A673 (cell line): ENCODE data around the gene CABLES2. TPM values are rescaled to one million over a fixed set of nuclear protein-coding genes. Genes with fewer than 3 reads are reported as not detected.

Experiments used
- Bru-seq: library from RNA; stranded (reverse); fragments of 400-500 nt; gene quantifications from one replicate; lab custom pipeline; 2021; lab: Mats Ljungman, UMichigan
- BruChase-seq, 2 experiments: library from RNA; stranded (reverse); fragments of 400-500 nt; gene quantifications; one replicate each; lab custom pipeline; 2021; lab: Mats Ljungman, UMichigan
- BruUV-seq: library from RNA; stranded (reverse); fragments of 400-500 nt; replicated peaks from 2 replicates; lab custom pipeline; 2021; lab: Mats Ljungman, UMichigan
- CTCF ChIA-PET: fragments of 300-600 bp; sonication (Branson Sonifier 250); formaldehyde crosslinking; loops from one replicate; lab custom pipeline; 2022; ENCODE audit warnings: antibody characterized with exemption; lab: Charles Lee
- POLR2A ChIA-PET: fragments of 300-600 bp; sonication (Branson Sonifier 250); formaldehyde crosslinking; loops from one replicate; lab custom pipeline; 2022; ENCODE audit warnings: antibody characterized with exemption; ENCODE audit not compliant: low non-redundant PET; lab: Charles Lee
- DNase-seq: peaks from one replicate; pipeline ENCODE4 v3.0.0-alpha.2; 2015; ENCODE audit warnings: low spot score
- H3K27ac ChIP-seq: fragments of 200-600 bp; sonication (generic); 2 replicates; pipeline ENCODE4 v1.5.1; 2016; ENCODE audit warnings: mixed run types, low read depth, mild to moderate bottlenecking, mixed read lengths, antibody characterized with exemption, low read length; ENCODE audit not compliant: poor library complexity, severe bottlenecking
- H3K27me3 ChIP-seq: fragments of 200-600 bp; sonication (generic); replicated peaks from 2 replicates; pipeline ENCODE4 v1.6.1; 2017; ENCODE audit warnings: mixed run types, low read depth, mild to moderate bottlenecking, mixed read lengths, antibody characterized with exemption, low read length; ENCODE audit not compliant: insufficient read depth, poor library complexity
- H3K36me3 ChIP-seq: fragments of 200-600 bp; sonication (generic); 2 replicates; pipeline ENCODE4 v1.6.1; 2016; ENCODE audit warnings: mixed run types, mild to moderate bottlenecking, mixed read lengths, antibody characterized with exemption, low read length; ENCODE audit not compliant: insufficient read depth, poor library complexity, severe bottlenecking
- H3K4me1 ChIP-seq: fragments of 200-600 bp; sonication (generic); 2 replicates; pipeline ENCODE4 v1.6.1; 2017; ENCODE audit warnings: mixed run types, mild to moderate bottlenecking, mixed read lengths, antibody characterized with exemption, low read length; ENCODE audit not compliant: insufficient read depth, poor library complexity, severe bottlenecking
- H3K4me3 ChIP-seq: fragments of 200-600 bp; sonication (generic); 2 replicates; pipeline ENCODE4 v1.5.1; 2016; ENCODE audit warnings: low read depth, mixed run types, mild to moderate bottlenecking, mixed read lengths, low read length; ENCODE audit not compliant: poor library complexity, severe bottlenecking
- H3K9me3 ChIP-seq: fragments of 200-600 bp; sonication (generic); 2 replicates; pipeline ENCODE4 v1.6.1; 2016; ENCODE audit warnings: mixed run types, low read depth, mild to moderate bottlenecking, mixed read lengths, antibody characterized with exemption, low read length; ENCODE audit not compliant: poor library complexity, severe bottlenecking
- EZH2 ChIP-seq: fragments of 200-600 bp; sonication (generic); IDR thresholded peaks from 2 replicates; pipeline ENCODE4 v1.6.1; 2017; ENCODE audit warnings: borderline replicate concordance, low read depth, mild to moderate bottlenecking, mixed read lengths, antibody characterized with exemption, low read length; ENCODE audit not compliant: poor library complexity, severe bottlenecking
- intact Hi-C: fragments of 100-400 bp; cut with micrococcal nuclease; formaldehyde crosslinking; loops from one replicate; pipeline ENCODE4 v1.10.0; 2022; ENCODE audit not compliant: unreplicated experiment
- long read RNA-seq: library from polyadenylated mRNA; stranded (forward); transcript quantifications from one replicate; pipeline ENCODE4 v2.0.0, GENCODE V29; 2022
- total RNA-seq: library from RNA; stranded (reverse); gene quantifications from 2 replicates; pipeline ENCODE4 v1.2.3, GENCODE V29; 2021
- TF ChIP-seq, protein P1 (sequence below): fragments of 300-800, 200-600 bp; sonication (generic); conservative IDR thresholded peaks from 2 replicates; pipeline ENCODE4 v1.5.1; 2017; ENCODE audit warnings: low read depth, mild to moderate bottlenecking, antibody characterized with exemption, low read length, moderate library complexity, mixed read lengths

The CABLES2 gene
- total RNA-seq (11.8 and 14.1 TPM in 2 replicates), Bru-seq, nascent RNA (percentile 44 among the genes with signal in this experiment), BruChase-seq, experiment 1, labeled RNA remaining after a 2-hour chase (percentile 52 among the genes with signal in this experiment), BruChase-seq, experiment 2, labeled RNA remaining after a 6-hour chase (percentile 67 among the genes with signal in this experiment)
- long read RNA-seq, transcript CABLES2-201 (10 exons, 3,785 nt): major isoform, 52 of 62 reads
- long read RNA-seq, partial matches to known transcripts: 6 of 62 reads
- long read RNA-seq, other reads (novel, unspliced or antisense): 4 of 62 reads

- H3K27ac ChIP-seq: peak within 1 kb of the TSS; percentile 58
- H3K4me1 ChIP-seq: peaks cover 6% of the 10 kb centered on the region
- H3K27me3 ChIP-seq: no peaks in the 10 kb centered on the region
- DNase-seq: peak; percentile 98
- intact Hi-C loops: no loop called here
- ChIA-PET CTCF (no interaction called here), POLR2A (no interaction called here)
- no peaks in the 10 kb centered on the region for H3K9me3 ChIP-seq
- H3K36me3 ChIP-seq: no peaks in the 10 kb centered on the region
- H3K4me3 ChIP-seq: peak within 1 kb of the TSS; percentile 59
- no peak for TF ChIP-seq EZH2
- BruUV-seq: no TSS peak
Measured at GRCh38 chr20:62407221-62407992, at the start of gene CABLES2. CABLES2 (minus strand) TSS chr20:62407285; CDS start chr20:62407276, 9 bp downstream.

GRCh38 chr20:62455929-62456328 is 48.8 kb upstream of the CABLES2 start:
- no TSS peak for BruUV-seq
- Histone ChIP-seq H3K27ac (no peak overlapping the region), H3K4me1 (no peaks in the 10 kb centered on the region), H3K4me3 (no peak overlapping the region), H3K27me3 (no peaks in the 10 kb centered on the region), H3K9me3 (no peaks in the 10 kb centered on the region), H3K36me3 (no peaks in the 10 kb centered on the region)
- no peak for DNase-seq
- intact Hi-C loops: no loop called here
- TF ChIP-seq EZH2: no peak
- TF ChIP-seq, protein P1, sequence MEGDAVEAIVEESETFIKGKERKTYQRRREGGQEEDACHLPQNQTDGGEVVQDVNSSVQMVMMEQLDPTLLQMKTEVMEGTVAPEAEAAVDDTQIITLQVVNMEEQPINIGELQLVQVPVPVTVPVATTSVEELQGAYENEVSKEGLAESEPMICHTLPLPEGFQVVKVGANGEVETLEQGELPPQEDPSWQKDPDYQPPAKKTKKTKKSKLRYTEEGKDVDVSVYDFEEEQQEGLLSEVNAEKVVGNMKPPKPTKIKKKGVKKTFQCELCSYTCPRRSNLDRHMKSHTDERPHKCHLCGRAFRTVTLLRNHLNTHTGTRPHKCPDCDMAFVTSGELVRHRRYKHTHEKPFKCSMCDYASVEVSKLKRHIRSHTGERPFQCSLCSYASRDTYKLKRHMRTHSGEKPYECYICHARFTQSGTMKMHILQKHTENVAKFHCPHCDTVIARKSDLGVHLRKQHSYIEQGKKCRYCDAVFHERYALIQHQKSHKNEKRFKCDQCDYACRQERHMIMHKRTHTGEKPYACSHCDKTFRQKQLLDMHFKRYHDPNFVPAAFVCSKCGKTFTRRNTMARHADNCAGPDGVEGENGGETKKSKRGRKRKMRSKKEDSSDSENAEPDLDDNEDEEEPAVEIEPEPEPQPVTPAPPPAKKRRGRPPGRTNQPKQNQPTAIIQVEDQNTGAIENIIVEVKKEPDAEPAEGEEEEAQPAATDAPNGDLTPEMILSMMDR: no peak
- POLR2A ChIA-PET: no interaction called here
- CTCF ChIA-PET: no interaction called here

DNA sequence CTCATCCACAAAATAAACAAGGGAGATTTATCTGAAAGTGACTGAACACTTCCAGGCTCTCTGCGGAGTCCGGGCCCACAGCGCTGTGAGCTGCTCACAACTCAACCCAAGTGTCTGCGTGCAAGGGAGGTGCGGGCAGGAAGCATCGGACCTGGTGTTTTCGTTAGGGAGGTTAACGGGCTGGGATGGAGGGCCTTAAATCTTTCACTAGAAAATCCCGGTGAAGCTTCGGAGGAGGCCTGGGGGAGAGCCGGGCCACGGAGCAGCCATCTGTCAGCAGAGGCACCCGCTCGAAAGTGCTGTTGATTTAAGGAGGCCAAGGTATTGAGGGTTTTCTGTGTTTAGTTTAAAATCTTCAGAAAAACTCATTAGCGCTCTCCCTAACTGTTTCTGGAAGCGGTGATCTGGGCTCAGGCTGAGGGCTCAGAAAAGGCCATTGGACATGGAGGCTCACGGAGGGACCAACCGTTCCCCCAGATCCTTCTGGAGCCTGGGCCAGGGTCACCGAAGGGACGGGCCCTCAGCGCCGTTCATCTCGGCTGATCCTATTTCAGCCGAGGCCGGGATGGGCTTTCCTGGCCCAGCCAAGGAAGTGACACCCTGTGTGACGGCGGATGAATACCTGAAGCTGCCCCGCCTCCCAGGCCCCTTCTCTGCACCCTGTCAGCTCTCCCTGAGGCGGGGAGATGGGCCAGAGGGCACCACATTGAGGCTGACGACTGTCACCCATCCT is 48.0 kb upstream of the CABLES2 start:
- intact Hi-C loops: no loop called here
- no TSS peak for BruUV-seq
- no peak for TF ChIP-seq EZH2
- TF ChIP-seq, protein P1: no peak
- H3K4me1 ChIP-seq: no peaks in the 10 kb centered on the region
- H3K9me3 ChIP-seq: no peaks in the 10 kb centered on the region
- H3K36me3 ChIP-seq: no peaks in the 10 kb centered on the region
- peaks cover 2% of the 10 kb centered on the region for H3K27me3 ChIP-seq
- DNase-seq: no peak
- ChIA-PET POLR2A (no interaction called here), CTCF (no interaction called here)
- H3K4me3 ChIP-seq: no peak overlapping the region
- no peak overlapping the region for H3K27ac ChIP-seq
